ENCODE results near the gene TBC1D21. TPM values are rescaled to one million over a fixed set of nuclear protein-coding genes. Genes with fewer than 3 reads are reported as not detected.

The TBC1D21 gene
- total RNA-seq, 6 donors from 2014 or later = not detected

GRCh38 chr15:73928971-73929627, 55.7 kb downstream of the TBC1D21 start:
- no peak for ATAC-seq (ENCODE audit: low FRiP score in 2 of 2)
- H3K27ac ChIP-seq = no peak overlapping the region
- H3K9me3 ChIP-seq = no peaks in the 10 kb centered on the region

GRCh38 chr15:73930371-73930770, 57.0 kb downstream of the TBC1D21 start:
- Histone ChIP-seq H3K9me3 (no peaks in the 10 kb centered on the region), H3K27ac (peak overlapping the region in 2 of 4 donors; percentile 7 to 28), H3K27me3 (peaks cover 0 to 3% (median 1%) of the 10 kb centered on the region in 4 donors), H3K4me3 (no peak overlapping the region), H3K36me3 (no peaks in the 10 kb centered on the region), H3K4me1 (peaks cover 25 to 37% (median 31%) of the 10 kb centered on the region in 4 donors)
- ATAC-seq (ENCODE audit: low FRiP score in 2 of 2) (peak in 1 of 2 donors; percentile 80), DNase-seq (peak in 1 of 2 donors; percentile 73)
- WGBS, 2 donors = 82 to 89% methylated on average over 7 to 8 of the region's 8 CpGs
- TF ChIP-seq POLR2A (IDR thresholded peaks at IDR 0.05) (no peak), POLR2AphosphoS5 (IDR thresholded peaks at IDR 0.05) (no peak), EP300 (IDR thresholded peaks at IDR 0.05) (no peak)
- TF ChIP-seq, protein P1, sequence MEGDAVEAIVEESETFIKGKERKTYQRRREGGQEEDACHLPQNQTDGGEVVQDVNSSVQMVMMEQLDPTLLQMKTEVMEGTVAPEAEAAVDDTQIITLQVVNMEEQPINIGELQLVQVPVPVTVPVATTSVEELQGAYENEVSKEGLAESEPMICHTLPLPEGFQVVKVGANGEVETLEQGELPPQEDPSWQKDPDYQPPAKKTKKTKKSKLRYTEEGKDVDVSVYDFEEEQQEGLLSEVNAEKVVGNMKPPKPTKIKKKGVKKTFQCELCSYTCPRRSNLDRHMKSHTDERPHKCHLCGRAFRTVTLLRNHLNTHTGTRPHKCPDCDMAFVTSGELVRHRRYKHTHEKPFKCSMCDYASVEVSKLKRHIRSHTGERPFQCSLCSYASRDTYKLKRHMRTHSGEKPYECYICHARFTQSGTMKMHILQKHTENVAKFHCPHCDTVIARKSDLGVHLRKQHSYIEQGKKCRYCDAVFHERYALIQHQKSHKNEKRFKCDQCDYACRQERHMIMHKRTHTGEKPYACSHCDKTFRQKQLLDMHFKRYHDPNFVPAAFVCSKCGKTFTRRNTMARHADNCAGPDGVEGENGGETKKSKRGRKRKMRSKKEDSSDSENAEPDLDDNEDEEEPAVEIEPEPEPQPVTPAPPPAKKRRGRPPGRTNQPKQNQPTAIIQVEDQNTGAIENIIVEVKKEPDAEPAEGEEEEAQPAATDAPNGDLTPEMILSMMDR (IDR thresholded peaks at IDR 0.05) = no peak

More at GRCh38 chr15:73928971-73929627, 55.7 kb downstream of the TBC1D21 start:
- H3K27me3 ChIP-seq = peaks cover 0 to 3% (median 1%) of the 10 kb centered on the region in 4 donors
- DNase-seq = no peak
- TF ChIP-seq POLR2A (IDR thresholded peaks at IDR 0.05) (no peak), EP300 (IDR thresholded peaks at IDR 0.05) (no peak), POLR2AphosphoS5 (IDR thresholded peaks at IDR 0.05) (no peak)
- TF ChIP-seq, protein P1 (IDR thresholded peaks at IDR 0.05) = no peak
- WGBS, 2 donors = 54 to 68% methylated on average over 3 to 5 of the region's 5 CpGs
- H3K4me3 ChIP-seq = no peak overlapping the region
- no peaks in the 10 kb centered on the region for H3K36me3 ChIP-seq
- H3K4me1 ChIP-seq = peaks cover 31 to 39% (median 33%) of the 10 kb centered on the region in 4 donors

DNA sequence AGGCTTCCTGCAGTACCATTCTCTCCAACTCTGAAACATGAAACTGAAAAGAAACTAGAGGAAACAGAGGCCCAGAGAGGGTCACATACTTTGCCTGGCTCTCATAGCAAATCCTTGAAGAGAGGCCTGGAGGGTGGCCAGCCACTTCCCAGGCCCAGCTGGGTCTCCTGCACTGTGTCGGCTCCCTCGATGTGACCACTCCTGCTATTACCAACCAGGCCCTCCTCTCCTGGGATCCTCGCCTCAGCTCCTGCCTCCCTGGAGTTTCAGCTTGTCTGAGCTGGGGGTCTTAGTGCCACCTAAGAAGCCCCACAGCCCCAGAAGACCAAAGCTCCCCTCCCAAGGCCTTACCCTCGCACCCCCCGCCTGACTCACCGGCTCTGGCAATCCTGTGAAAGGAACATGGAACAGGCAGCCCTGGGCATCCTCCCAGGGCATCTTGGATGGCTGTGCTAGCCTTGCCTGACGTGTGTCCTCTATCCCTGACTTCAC, 57.5 kb downstream of the TBC1D21 start:
- Histone ChIP-seq H3K4me1 (peaks cover 21 to 37% (median 33%) of the 10 kb centered on the region in 4 donors), H3K27me3 (peaks cover 0 to 3% (median 1%) of the 10 kb centered on the region in 4 donors), H3K4me3 (no peak overlapping the region), H3K9me3 (no peaks in the 10 kb centered on the region), H3K27ac (peak overlapping the region in 1 of 4 donors; percentile 28), H3K36me3 (no peaks in the 10 kb centered on the region)
- no peak for DNase-seq
- no peak for ATAC-seq (ENCODE audit: low FRiP score in 2 of 2)
- no peak for TF ChIP-seq POLR2AphosphoS5 (IDR thresholded peaks at IDR 0.05)
- no peak for TF ChIP-seq POLR2A (IDR thresholded peaks at IDR 0.05)
- TF ChIP-seq, protein P1 (IDR thresholded peaks at IDR 0.05) = no peak
- TF ChIP-seq EP300 (IDR thresholded peaks at IDR 0.05) = no peak
- 84 to 89% methylated on average over 4 to 6 of the region's 7 CpGs for WGBS, 2 donors

DNA sequence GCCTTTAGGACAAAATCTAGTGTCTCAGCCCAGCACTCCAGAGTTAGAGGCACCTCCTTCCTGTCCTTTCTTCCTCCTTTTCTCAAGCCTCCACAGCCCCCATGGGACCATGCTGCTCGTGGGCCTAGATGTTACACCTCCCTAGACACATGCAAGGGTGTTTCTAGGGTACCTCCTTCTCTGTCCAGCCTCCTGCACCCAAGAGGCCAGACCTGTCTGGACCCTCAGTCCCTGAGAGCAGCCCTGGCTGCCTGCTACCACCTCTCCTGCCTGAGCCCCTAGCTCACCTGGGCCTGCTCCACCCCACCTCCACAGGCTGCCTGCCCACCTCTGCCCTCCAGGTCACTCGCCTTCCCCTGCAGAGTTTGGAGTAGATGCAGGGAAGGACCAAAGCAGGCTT, 58.1 kb downstream of the TBC1D21 start:
- no peak overlapping the region for H3K27ac ChIP-seq
- no peaks in the 10 kb centered on the region for H3K9me3 ChIP-seq
- H3K27me3 ChIP-seq = peaks cover 0 to 3% (median 1%) of the 10 kb centered on the region in 4 donors
- H3K4me3 ChIP-seq = no peak overlapping the region
- WGBS, 2 donors = 55 to 61% methylated on average over 2 of the region's 2 CpGs
- DNase-seq (no peak), ATAC-seq (ENCODE audit: low FRiP score in 2 of 2) (no peak)
- H3K36me3 ChIP-seq = no peaks in the 10 kb centered on the region
- TF ChIP-seq, protein P1 (IDR thresholded peaks at IDR 0.05) = no peak
- TF ChIP-seq EP300 (IDR thresholded peaks at IDR 0.05) (no peak), POLR2A (IDR thresholded peaks at IDR 0.05) (no peak), POLR2AphosphoS5 (IDR thresholded peaks at IDR 0.05) (no peak)
- peaks cover 16 to 37% (median 32%) of the 10 kb centered on the region in 4 donors for H3K4me1 ChIP-seq
